ENCODE data around the gene PGAM1.
A peak's percentile ranks its signal among the peaks of the same experiment; 100 is the strongest.
"Not testable (repeated sequence)": the region's sequence is repeated elsewhere in the genome, so short reads cannot be mapped to it uniquely, and the experiment has no call there.

The PGAM1 gene

DNA sequence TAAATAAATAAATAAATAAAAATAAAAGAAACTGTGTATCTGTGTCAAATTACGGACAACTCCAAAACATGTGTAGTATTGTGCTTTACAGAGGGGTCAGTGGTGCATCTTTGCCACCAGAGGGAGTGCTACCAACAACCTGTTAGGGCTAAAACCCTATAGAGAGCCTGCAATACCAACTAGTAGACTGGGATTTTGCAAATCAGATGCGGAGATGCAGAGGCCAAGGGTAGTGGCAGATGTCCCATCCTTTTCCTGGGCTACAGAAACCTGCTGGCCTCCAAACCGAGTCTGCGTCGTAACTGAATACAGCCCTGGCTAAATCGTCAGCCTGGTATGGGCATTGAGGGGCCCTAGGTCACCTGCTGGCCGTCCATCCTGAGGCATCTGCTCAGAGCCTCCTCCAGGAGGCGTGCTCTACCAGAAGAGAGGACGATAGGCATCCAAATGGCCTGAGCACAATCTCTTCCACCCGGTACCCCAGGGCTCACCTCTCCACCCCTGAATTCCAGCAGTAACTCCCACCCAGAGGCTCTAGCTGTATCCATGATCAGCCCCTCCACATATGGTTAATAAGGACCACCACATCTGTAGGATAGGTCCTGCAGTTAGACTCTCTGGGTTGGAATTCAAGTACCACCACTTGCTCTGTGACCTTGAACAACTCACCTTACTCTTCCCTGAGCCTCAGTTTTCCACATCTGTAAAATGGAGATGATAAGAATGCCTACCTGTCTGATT lies 18.6 kb upstream of the PGAM1 start:
- FAIRE-seq (peak; percentile 60), DNase-seq (ENCODE audit: low spot score) (peak; percentile 75)

DNA sequence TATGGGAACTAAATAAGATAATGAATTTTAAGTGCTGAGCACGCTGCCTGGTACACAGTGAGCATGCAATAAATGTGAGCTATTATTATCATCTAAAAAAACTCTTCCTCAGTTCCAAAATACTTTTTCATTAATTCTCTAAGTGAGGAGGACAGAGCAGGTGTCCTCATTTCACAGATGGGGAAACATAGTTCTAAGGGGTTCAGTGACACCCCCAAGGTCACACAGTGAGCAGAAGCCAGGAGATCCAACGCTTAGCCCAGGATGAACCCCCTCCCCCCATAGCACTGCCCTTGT lies 18.1 kb upstream of the PGAM1 start:
- FAIRE-seq, result no peak

DNA sequence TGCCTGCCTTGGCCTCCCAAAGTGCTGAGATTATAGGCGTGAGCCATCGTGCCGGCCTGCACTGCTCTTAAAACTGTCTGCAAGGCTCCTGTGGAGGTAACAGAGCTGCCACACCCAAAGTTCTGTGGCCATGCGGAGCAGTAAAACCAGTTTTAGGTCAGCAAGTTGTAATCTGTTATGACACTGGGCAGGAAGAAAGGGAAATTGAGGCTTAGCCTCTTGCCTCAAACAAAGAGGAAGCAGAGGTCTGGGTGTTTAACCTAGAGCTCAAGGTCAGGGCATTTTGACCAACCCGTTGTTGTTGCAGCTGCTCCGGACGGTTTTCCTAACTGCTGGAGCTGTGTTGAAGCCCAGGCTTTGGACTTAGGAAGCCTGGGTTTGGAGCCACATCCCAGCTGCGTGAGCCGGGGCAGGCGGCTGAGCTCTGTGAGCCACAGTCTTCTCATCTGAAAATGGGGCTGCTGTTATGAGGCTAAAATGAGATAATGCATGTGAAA lies 17.4 kb upstream of the PGAM1 start:
- FAIRE-seq, result no peak
- no peak for DNase-seq (ENCODE audit: low spot score)

More for the DNA sequence above, 18.1 kb upstream of the PGAM1 start:
- DNase-seq (ENCODE audit: low spot score), result no peak

DNA sequence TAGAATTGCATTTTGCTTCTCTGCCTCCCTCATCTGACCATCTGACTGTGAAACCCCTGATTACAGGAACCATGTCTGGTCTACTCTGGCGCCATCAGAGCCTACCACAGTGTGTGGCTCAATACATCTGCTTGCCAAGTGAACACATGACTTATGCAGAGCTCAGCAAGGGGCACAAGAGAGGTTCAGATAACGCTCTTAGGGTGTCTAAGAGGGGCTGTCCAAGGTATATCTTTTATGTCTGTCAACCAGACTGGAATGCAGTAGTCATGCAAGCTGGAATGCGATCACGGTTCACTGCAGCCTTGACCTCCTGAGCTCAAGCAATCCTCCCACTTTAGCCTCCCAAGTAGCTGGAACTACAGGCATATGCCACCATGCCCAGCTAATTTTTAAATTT lies 14.6 kb upstream of the PGAM1 start:
- peak; percentile 99 for DNase-seq (ENCODE audit: low spot score)
- peak; percentile 96 for FAIRE-seq

DNA sequence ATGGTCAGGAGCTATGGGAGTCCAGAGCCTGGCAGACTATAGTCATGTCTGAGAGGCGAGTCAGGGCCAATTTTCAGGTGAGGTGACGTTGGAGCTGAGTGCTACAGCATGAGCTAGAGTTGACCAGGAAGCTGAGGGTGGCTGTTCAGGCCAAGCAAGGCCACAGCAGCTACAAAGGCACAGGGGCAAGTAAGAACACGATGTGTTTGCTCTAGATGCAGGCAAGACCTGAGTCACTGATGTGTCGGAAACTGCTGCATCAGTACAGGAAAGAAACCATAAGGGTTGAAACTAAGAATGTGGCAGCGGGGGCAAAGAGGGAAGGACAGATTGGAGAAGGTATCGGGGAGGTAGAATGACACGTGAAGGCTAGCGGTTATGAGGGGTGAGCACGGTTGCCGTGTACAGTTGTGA lies 13.1 kb upstream of the PGAM1 start:
- no peak for FAIRE-seq
- DNase-seq (ENCODE audit: low spot score), result peak; percentile 88

DNA sequence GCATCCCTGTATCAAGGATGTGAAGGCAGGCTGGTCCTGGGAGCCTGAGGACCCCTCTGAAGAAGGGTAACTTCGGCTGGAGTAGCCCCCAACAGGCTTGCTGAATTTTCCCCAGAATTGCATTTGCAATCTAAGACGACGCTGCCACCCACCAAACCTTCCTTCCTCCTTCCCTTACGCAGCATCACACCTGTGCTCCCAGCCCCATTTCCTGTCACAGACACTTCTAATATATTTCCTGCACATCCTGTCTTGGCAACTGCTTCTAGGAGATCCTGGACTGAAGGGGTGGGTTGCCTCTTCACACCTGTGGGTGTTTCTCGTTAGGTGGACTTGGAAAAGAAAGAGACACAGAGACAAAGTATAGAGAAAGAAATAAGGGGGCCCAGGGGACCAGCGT lies 9.4 kb upstream of the PGAM1 start:
- DNase-seq (ENCODE audit: low spot score), result no peak
- FAIRE-seq, result no peak

DNA sequence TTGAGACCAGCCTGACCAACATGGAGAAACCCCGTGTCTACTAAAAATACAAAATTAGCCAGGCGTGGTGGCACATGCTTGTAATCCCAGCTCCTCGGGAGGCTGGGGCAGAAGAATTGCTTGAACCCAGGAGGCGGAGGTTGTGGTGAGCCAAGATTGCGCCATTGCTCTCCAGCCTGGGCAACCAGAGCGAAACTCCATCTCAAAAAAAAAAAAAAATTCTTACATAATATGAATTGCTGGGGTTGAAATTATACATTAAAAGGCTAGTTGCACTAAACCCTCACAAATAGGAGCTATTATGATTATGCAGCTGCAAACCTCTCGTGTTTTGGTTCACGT lies 2.3 kb upstream of the PGAM1 start:
- FAIRE-seq; DNase-seq (ENCODE audit: low spot score): not testable (repeated sequence)

DNA sequence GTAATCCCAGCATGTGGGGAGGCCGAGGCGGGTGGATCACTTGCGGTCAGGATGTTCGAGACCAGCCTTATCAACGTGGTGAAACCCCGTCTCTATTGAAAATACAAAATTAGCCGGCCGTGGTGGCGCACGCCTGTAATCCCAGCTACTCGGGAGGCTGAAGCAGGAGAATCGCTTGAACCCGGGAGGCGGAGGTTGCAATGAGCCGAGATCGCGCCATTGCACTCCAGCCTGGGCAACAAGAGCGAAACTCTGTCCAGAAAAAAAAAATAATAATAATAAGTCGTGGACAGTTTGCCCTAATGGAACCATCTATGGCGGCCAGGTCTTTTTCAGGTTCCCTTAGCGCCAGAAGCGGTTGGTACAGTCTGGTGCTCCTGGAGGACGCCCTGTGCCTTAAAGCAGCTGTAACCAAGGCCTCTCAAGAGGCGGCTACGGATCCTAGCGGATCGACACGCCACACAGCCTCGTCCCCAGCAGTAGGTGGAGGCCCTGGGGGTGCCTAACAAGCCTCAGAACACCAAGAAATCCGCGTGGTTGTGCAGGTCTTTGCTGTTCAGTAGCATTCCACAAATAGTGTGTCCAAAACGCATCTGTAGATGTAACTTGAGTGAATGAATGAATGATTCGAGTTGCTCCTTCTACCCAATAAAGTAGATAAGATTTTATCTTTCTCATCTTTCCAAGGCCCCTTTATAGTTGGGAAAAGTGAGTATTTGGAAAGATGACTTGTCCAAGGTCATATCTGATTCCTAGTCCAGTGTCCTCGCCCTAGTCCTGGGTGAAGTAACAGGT lies 982 bp downstream of the PGAM1 start:
- DNase-seq (ENCODE audit: low spot score), result peak; percentile 8
- no peak for FAIRE-seq

DNA sequence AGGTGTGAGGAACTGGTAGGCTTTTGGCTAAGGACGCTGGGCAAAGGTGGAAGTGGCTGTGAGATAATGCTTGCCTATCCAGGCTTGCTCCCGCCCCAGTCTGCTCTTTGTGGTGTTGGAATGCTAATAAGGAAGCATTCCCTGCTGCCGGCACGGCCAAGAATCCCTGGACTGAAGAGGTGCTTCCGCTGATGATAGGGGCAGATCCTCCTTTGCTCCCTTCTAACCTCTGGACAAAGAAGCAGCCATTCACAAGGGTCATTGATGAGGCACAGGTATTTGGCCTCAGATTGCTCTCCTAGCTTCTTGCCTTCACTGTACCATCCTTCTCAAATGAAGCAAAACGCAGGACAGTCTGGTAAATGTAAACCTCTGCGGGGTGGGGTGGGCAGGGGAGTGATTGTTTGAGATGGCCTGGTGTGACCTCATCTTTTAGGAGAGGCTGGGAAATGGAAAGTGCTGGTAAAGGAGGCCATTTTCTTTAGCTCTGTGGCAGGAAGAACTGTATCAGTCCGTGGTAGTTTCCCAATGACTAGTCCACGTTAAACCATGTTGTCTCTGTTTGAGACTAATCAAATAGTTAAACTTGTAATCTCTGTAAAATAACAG lies 1.7 kb downstream of the PGAM1 start:
- FAIRE-seq (peak; percentile 32), DNase-seq (ENCODE audit: low spot score) (peak; percentile 71)

DNA sequence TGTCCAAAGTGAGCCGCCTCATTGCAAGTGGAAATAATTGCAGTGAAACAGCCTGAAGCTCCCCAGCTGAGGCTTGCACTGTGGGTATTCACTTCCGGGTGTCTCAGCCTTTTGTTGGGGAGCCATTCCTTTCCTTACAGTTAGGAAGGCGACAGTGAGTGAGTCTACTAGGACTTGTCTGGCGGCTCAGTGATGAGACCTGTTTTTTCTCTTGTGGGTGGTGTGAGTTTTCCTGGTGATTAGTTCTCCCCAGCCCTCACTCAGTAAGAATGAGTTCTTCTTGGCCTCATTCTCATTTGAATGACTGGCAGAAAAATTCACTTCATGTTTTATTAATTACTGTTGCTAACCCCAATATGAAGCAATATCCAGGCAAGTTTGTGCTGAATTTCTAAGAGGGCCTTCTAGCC lies 2.6 kb downstream of the PGAM1 start:
- FAIRE-seq (no peak), DNase-seq (ENCODE audit: low spot score) (peak; percentile 51)

DNA sequence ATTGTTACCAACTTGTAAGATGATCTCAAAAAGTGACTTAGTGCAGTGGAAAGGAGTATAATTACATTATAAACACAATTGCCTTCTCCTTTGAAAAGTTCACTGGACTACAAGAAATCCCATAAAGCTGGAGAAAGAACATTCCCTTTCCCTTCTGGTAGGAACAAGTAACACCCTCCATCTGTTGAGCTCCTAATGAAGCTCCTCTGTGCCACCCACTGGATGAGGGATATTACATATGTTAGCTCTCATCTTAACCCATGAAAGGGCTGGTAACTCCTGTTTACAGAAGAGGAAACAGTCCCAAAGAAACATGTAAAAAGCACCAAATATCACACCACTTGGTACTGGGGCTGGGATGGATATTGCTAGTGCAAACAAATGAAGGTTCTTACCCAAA lies 8.1 kb downstream of the PGAM1 start:
- no peak for FAIRE-seq
- peak; percentile 11 for DNase-seq (ENCODE audit: low spot score)

DNA sequence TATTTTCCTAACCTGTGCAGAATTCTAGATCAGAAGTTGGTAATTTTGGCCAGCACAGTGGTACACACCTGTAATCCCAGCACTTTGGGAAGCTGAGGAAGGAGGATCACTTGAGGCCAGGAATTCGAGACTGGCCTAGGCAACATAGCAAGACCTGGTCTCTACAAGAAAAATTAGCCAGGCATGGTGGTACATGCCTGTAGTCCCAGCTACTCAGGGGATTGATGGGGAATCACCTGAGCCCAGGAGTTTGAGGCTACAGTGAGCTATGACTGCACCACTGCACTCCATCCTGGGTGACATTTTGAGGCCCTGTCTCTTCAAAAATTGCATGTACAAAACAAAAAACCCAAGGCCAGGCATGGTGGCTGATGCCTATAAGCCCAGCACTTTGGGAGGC lies 8.6 kb downstream of the PGAM1 start:
- FAIRE-seq (no peak), DNase-seq (ENCODE audit: low spot score) (no peak)

DNA sequence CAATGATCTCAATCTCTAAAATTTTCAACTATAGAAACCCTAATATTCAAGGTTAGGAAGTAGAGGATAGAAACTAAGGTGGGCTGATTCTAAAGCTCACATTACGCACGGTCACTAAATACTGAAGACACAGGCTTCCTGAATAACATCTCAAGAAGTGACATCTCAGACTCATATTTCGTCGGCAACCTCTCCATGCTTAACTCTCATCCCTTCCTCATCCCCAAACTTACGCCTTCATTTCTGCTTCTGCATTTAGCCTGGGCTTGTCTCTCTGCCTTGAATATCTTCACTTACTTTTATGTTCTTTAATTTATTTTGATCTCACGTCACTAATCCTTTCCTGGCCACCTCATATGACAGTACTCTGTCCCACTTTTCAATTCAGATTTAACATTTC lies 9.2 kb downstream of the PGAM1 start:
- no peak for DNase-seq (ENCODE audit: low spot score)
- no peak for FAIRE-seq

DNA sequence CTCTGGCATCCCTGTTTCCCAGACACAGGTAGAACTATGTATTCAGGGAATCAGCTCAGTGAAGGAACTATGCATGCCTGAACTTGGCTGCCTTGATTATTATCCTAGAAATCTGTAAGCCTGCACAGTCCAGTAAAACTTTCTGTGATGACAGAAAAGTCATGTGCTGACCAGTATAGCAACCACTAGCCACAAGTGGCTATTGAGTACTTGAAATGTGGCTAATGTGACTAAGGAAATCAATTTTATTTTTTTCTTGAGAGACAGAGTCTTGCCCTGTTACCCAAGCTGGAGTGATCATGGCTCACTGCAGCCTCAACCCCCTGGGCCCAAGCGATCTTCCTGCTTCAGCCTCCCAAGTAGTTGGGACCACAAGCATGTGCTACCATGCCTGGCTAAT lies 16.3 kb downstream of the PGAM1 start:
- DNase-seq (ENCODE audit: low spot score) (no peak), FAIRE-seq (no peak)

DNA sequence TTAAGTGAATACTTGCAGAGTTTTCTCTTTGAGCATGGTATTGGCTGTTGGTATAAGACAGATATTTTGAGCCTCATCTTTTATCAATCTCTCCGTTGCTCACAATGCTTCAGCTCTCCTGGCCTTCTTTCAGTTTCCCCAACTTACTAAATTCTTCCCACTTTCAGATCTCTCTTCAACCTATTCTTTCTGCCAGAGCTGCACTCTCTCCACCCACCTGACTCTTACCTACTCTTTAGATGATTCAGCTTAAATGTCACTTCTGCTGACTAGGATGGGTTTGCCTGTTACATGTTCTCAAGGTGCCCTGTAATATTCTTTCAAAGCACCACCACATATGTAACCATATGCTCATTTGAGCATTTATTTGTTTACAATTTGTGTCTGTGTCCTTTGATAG lies 18.2 kb downstream of the PGAM1 start:
- DNase-seq (ENCODE audit: low spot score), result no peak
- FAIRE-seq, result no peak

DNA sequence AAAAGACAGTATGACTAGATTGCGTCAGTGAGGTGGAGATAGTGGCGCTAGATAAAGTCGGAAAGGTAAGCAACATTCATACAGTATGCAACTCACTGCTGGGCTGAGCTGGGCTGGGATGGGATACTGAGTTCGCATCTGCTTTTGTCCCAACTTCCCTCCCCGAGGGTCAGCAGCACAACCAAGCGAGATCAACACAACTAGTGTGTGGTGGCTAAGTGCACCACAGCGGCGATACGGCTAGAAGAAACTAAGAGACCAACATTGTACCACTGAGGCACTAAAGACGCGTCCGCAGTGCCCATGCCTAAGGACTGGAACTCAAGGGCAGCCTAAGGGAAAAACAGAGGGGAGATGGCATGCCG lies 19.3 kb downstream of the PGAM1 start:
- no peak for FAIRE-seq

DNA sequence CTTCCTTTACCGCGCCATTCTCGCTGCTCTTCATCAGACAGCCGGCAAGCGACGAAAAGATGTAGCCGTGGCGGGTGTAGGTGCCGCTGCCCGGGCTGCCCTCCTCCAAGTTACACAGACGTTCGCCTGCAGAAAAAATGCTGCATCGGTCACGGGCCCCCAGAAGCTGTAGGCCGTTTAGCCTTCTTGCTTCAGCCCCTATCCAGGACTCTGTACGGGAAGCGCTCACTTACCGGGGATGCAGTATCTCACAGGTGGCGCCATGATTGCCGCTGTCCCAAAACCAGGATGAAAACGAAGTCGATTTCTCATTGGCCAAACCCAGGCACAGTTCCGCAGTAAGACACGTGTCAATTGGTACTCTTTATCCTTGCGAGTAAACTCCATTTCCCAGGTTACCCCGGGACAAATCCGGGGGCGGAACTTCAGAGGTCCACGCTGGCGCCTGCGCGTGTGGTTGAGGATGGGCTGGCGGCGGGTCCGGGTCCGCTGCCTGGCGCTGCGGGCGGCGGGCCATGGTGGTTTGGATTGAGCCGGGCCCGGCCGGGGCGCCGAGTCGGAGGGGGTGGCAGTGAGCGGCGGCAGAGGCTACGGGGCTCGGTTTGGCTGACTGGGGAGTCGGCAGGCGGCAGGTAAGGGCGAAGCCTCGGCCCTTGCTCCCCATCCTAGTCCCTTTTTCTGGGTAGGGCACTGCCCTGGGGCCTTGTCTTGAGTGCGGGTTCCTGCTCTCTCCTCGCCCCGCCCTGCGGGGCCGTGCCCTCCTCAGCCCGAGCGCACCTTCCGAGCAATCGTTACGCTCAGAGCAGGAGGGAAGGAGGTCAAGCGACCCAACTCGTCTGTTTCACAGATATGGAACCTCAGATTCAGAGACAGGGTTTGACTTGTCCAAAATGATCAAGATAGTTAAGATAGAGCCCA lies 20.0 kb downstream of the PGAM1 start, which contains the start of the genes EXOSC1 and ZDHHC16:
TSS of gene EXOSC1 (minus strand) at position 285 of the 918 bp plus-strand sequence. CDS start at position 264, 21 bp downstream.
TSS of gene ZDHHC16 (plus strand) at position 454 of the 918 bp plus-strand sequence. CDS start 5,501 bp downstream, outside the sequence.
- DNase-seq (ENCODE audit: low spot score) (peak; percentile 93), FAIRE-seq (peak; percentile 86)

More for the DNA sequence above, 19.3 kb downstream of the PGAM1 start:
- DNase-seq (ENCODE audit: low spot score), result no peak

DNA sequence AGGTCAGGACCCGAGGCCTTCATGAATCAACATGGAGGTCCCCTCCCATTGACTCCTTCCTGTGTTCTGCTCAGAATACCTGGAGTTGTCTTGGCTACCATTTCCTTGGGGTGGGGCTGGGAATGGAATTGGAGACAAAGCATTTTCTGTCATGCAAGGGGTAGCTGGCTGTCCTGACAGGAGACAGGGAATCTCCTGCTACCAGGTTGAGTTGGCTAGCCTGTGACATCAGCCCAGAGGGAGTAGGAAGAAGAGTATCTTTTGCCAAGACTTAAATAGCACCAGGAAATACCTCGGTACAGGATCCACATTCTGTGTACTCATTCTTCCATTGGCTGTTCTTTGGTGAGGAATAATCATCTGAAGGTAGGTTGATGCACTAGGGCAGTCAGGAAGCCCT lies 24.8 kb downstream of the PGAM1 start:
- FAIRE-seq, result no peak
- no peak for DNase-seq (ENCODE audit: low spot score)

DNA sequence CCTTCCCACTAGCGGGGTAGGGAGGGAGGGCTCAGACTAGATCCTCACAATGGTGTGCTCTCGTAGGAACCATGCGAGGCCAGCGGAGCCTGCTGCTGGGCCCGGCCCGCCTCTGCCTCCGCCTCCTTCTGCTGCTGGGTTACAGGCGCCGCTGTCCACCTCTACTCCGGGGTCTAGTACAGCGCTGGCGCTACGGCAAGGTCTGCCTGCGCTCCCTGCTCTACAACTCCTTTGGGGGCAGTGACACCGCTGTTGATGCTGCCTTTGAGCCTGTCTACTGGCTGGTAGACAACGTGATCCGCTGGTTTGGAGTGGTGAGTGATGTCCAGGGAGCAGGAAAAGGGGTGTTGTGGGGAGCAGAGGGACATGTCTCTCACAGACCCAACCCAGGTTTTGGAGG lies 25.6 kb downstream of the PGAM1 start:
- FAIRE-seq, result no peak
- no peak for DNase-seq (ENCODE audit: low spot score)

DNA sequence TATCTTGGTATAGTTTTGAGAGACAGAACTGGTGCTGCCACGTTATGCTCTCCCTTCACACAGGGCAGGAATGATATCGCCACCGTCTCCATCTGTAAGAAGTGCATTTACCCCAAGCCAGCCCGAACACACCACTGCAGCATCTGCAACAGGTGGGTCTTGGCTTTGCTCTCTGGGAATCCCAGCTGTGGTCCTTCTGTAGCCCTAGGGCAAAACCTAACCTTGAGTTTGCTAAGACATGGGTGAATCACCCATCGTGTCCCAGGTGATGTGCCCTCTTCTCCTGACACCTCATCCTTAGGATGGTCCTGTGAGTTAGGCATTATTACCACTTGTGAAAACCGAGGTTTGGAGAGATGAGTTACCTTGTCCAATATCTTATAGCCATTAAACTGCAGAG lies 26.4 kb downstream of the PGAM1 start:
- FAIRE-seq (no peak), DNase-seq (ENCODE audit: low spot score) (no peak)

DNA sequence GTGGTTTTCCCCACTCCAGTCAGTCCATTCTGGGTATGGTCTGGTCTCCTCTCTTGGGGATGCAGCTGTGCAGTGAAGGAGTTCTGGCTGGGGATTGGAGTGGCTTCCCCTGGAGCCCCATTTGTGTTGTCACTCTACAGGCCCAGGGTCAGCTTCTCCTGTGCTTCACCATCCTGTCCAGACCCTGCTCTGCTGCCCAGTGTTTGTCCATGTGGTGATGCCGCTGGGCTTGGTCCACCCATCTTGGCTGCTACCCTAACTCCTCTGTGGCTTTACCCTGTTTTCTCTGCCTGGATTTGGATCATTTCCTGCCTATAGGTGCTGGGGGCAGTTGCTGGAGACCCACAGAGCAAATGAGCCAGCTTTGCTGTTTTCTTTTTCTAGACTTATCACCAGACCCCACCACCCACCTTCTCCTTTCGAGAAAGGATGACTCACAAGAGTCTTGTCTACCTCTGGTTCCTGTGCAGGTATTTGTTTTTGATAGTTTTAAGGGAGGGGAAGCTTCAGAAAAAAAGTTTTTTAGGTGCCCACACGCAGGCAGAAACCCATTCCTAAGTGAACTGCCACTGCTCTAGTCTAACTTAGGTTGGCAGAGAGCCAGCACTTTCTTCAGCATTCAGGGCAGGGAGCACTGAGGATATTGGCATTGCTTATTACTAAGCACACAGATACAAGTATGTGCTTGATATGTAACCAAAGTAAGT lies 28.5 kb downstream of the PGAM1 start:
- FAIRE-seq (no peak), DNase-seq (ENCODE audit: low spot score) (no peak)

Data from RCC 7860 (cell line).